HCT116 (cell line): ENCODE results near the gene CRY1. TPM values are rescaled to one million over a fixed set of nuclear protein-coding genes. Genes with fewer than 3 reads are reported as not detected.

Source experiments
- ATAC-seq: fragments of 200-7000 bp; cut with Tn5 transposase; 2 replicates; pipeline ENCODE4 v1.9.1; 2020; ENCODE audit warnings: mild to moderate bottlenecking, moderate library complexity
- BruUV-seq: library from RNA; stranded (reverse); fragments of 400-500 nt; replicated peaks from 2 replicates; lab custom pipeline; 2021; lab: Mats Ljungman, UMichigan
- CTCF ChIA-PET: fragments of 300-600 bp; sonication (Branson Sonifier 250); formaldehyde crosslinking; loops from one replicate; lab custom pipeline; 2021; ENCODE audit warnings: antibody characterized with exemption; lab: Charles Lee
- POLR2A ChIA-PET: fragments of 300-600, 350-600 bp; sonication (Branson Sonifier 250); formaldehyde crosslinking; loops from one replicate; lab custom pipeline; 2021; ENCODE audit warnings: antibody characterized with exemption; lab: Charles Lee
- RAD21 ChIA-PET, 2 experiments: fragments of 300-600 bp; sonication (Branson Sonifier 250); formaldehyde crosslinking; loops; one replicate each; lab custom pipeline; 2023; ENCODE audit warnings: low total read pairs in 2 of 2; ENCODE audit not compliant: uncharacterized antibody in 2 of 2, unreplicated experiment in 2 of 2, low non-redundant PET in 1 of 2; lab: Charles Lee
- DNase-seq: peaks from one replicate; pipeline ENCODE4 v3.0.0-alpha.2; 2010; ENCODE audit warnings: low read depth, low spot score
- H2AFZ ChIP-seq: fragments of 200-600 bp; shearing (Covaris generic), sonication (generic); 2 replicates; pipeline ENCODE4 v1.6.1; 2017; ENCODE audit warnings: low read depth, mixed run types, mixed read lengths, antibody characterized with exemption, low read length; ENCODE audit not compliant: poor library complexity, severe bottlenecking
- H3K27ac ChIP-seq: 2 replicates; pipeline ENCODE4 v1.5.1; 2012; ENCODE audit warnings: low read depth, low read length
- H3K27me3 ChIP-seq: fragments of 200-600 bp; sonication (generic); 2 replicates; pipeline ENCODE4 v1.6.1; 2016; ENCODE audit warnings: mixed run types, low read length, mixed read lengths; ENCODE audit not compliant: insufficient read depth
- H3K36me3 ChIP-seq, 2 experiments: fragments of 200-500 bp in 1 of 2; fragments of 200-600 bp in 1 of 2; sonication (Bioruptor generic) in 1 of 2; sonication (generic) in 1 of 2; 2 replicates each; pipeline versions ENCODE4 v1.5.1 to v1.6.1; 2014 to 2016; ENCODE audit warnings: low read length in 2 of 2, inconsistent platforms in 1 of 2, mixed read lengths in 1 of 2, mixed run types in 1 of 2; ENCODE audit not compliant: insufficient read depth in 2 of 2, control insufficient read depth in 1 of 2
- H3K4me1 ChIP-seq, 2 experiments: fragments of 200-600 bp in 1 of 2; sonication (generic) in 1 of 2; 2 replicates each; pipeline versions ENCODE4 v1.5.1 to v1.6.1; 2012 to 2017; ENCODE audit warnings: low read length in 2 of 2, inconsistent platforms in 1 of 2, mild to moderate bottlenecking in 1 of 2, mixed read lengths in 1 of 2, mixed run types in 1 of 2, moderate library complexity in 1 of 2; ENCODE audit not compliant: insufficient read depth in 2 of 2, control insufficient read depth in 1 of 2
- H3K4me2 ChIP-seq: fragments of 200-600 bp; sonication (generic); 2 replicates; pipeline ENCODE4 v1.6.1; 2017; ENCODE audit warnings: mixed run types, low read length, mixed read lengths
- H3K4me3 ChIP-seq, 2 experiments: fragments of 200-600 bp in 1 of 2; sonication (generic) in 1 of 2; replicated peaks in 1 of 2; 2 replicates each; pipeline ENCODE4 v1.5.1; 2011 to 2016; ENCODE audit warnings: low read length in 2 of 2, control low read depth in 1 of 2, low read depth in 1 of 2, mild to moderate bottlenecking in 1 of 2, mixed read lengths in 1 of 2, mixed run types in 1 of 2
- H3K79me2 ChIP-seq: fragments of 200-600 bp; sonication (generic); 2 replicates; pipeline ENCODE4 v1.6.1; 2017; ENCODE audit warnings: mild to moderate bottlenecking, mixed run types, low read length, moderate library complexity, mixed read lengths; ENCODE audit not compliant: insufficient read depth
- H3K9ac ChIP-seq: fragments of 200-600 bp; sonication (generic); 2 replicates; pipeline ENCODE4 v1.6.1; 2016; ENCODE audit warnings: low read length, mixed read lengths
- H3K9me2 ChIP-seq: fragments of 200-600 bp; sonication (generic), shearing (Covaris generic); 2 replicates; pipeline ENCODE4 v1.6.1; 2017; ENCODE audit warnings: mixed run types, mild to moderate bottlenecking, moderate library complexity; ENCODE audit not compliant: insufficient read depth
- H3K9me3 ChIP-seq, 2 experiments: fragments of 200-500 bp in 1 of 2; fragments of 200-600 bp in 1 of 2; sonication (Bioruptor generic) in 1 of 2; sonication (generic) in 1 of 2; 2 replicates each; pipeline ENCODE4 v1.6.1; 2014 to 2017; ENCODE audit warnings: low read length in 2 of 2, mixed read lengths in 2 of 2, inconsistent platforms in 1 of 2, low read depth in 1 of 2, mild to moderate bottlenecking in 1 of 2, mixed run types in 1 of 2, moderate library complexity in 1 of 2; ENCODE audit not compliant: control insufficient read depth in 1 of 2, insufficient read depth in 1 of 2
- H4K20me1 ChIP-seq: fragments of 200-600 bp; sonication (generic), shearing (Covaris generic); 2 replicates; pipeline ENCODE4 v1.6.1; 2017; ENCODE audit warnings: mixed run types, mild to moderate bottlenecking, moderate library complexity; ENCODE audit not compliant: insufficient read depth
- CEBPB ChIP-seq: IDR thresholded peaks from 2 replicates; pipeline ENCODE4 v1.6.1; 2012; ENCODE audit warnings: low read depth
- EGR1 ChIP-seq: IDR thresholded peaks from 2 replicates; pipeline ENCODE4 v1.6.1; 2012; ENCODE audit warnings: low read depth
- ELF1 ChIP-seq: IDR thresholded peaks from 2 replicates; pipeline ENCODE4 v1.6.1; 2012; ENCODE audit warnings: low read depth, borderline replicate concordance
- ZNF274 ChIP-seq: fragments of 200-500 bp; sonication (Bioruptor generic); IDR thresholded peaks from 2 replicates; pipeline ENCODE4 v1.6.1; 2014; ENCODE audit warnings: mild to moderate bottlenecking, low read depth, low read length, inconsistent platforms
- intact Hi-C: fragments of 100-400 bp; cut with micrococcal nuclease; formaldehyde crosslinking; loops from 2 replicates; pipeline ENCODE4 v1.10.0; 2022
- total RNA-seq: library from RNA; stranded (reverse); gene quantifications from one replicate; pipeline ENCODE4 v1.2.1, GENCODE V29; 2021; ENCODE audit not compliant: unreplicated experiment
- TF ChIP-seq, protein P1 (sequence below), 3 experiments: fragments of 200-600 bp in 1 of 3; sonication (generic) in 1 of 3; IDR thresholded peaks in 2 of 3; conservative IDR thresholded peaks in 1 of 3; 2 replicates each; pipeline ENCODE4 v1.5.1; 2012 to 2017; ENCODE audit warnings: low read depth in 2 of 3, low read length in 2 of 3, antibody characterized with exemption in 1 of 3, borderline replicate concordance in 1 of 3, control low read depth in 1 of 3, mild to moderate bottlenecking in 1 of 3, mixed read lengths in 1 of 3, mixed run types in 1 of 3, moderate library complexity in 1 of 3; ENCODE audit not compliant: insufficient read depth in 1 of 3
- TF ChIP-seq, protein P2 (sequence below): IDR thresholded peaks from 2 replicates; pipeline ENCODE4 v1.6.1; 2011; ENCODE audit warnings: mild to moderate bottlenecking, low read length, moderate library complexity; ENCODE audit not compliant: insufficient replicate concordance; ENCODE audit errors: extremely low read depth

Gene CRY1
- total RNA-seq, 1 experiment from 2014 or later: 16.3 TPM

DNA sequence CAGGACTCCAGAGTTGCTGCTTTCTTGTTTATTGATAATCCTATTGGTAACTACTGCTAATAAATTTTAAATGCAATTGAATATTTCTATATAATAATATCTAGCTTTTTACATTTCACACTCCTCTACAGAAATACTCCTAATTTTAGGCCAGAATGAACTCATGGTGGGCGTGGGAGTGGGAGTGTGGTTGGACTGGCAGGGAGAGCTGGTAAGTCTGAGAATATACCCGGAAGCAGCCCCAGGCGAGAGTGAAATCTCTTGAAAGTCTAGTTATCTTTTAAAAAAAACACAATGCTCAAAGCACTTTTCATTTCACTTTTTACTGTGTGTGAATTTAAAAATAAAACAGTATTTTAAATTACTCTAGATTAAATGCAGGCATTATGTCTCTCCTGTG is 132.9 kb downstream of the CRY1 start:
- RAD21 ChIA-PET: no interaction called here
- no TSS peak for BruUV-seq

More for the DNA sequence above, 132.9 kb downstream of the CRY1 start:
- H3K9me3 ChIP-seq: no peaks in the 10 kb centered on the region
- TF ChIP-seq ELF1 (no peak), ZNF274 (no peak), EGR1 (no peak), CEBPB (no peak)
- TF ChIP-seq, protein P1, sequence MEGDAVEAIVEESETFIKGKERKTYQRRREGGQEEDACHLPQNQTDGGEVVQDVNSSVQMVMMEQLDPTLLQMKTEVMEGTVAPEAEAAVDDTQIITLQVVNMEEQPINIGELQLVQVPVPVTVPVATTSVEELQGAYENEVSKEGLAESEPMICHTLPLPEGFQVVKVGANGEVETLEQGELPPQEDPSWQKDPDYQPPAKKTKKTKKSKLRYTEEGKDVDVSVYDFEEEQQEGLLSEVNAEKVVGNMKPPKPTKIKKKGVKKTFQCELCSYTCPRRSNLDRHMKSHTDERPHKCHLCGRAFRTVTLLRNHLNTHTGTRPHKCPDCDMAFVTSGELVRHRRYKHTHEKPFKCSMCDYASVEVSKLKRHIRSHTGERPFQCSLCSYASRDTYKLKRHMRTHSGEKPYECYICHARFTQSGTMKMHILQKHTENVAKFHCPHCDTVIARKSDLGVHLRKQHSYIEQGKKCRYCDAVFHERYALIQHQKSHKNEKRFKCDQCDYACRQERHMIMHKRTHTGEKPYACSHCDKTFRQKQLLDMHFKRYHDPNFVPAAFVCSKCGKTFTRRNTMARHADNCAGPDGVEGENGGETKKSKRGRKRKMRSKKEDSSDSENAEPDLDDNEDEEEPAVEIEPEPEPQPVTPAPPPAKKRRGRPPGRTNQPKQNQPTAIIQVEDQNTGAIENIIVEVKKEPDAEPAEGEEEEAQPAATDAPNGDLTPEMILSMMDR (IDR thresholded peaks at IDR 0.05 in 2 of 3, conservative IDR thresholded peaks at IDR 0.05 in 1 of 3; ENCODE audit: borderline replicate concordance in 1 of 3, insufficient read depth in 1 of 3, low read depth in 2 of 3, low read length in 2 of 3): no peak
- TF ChIP-seq, protein P2, sequence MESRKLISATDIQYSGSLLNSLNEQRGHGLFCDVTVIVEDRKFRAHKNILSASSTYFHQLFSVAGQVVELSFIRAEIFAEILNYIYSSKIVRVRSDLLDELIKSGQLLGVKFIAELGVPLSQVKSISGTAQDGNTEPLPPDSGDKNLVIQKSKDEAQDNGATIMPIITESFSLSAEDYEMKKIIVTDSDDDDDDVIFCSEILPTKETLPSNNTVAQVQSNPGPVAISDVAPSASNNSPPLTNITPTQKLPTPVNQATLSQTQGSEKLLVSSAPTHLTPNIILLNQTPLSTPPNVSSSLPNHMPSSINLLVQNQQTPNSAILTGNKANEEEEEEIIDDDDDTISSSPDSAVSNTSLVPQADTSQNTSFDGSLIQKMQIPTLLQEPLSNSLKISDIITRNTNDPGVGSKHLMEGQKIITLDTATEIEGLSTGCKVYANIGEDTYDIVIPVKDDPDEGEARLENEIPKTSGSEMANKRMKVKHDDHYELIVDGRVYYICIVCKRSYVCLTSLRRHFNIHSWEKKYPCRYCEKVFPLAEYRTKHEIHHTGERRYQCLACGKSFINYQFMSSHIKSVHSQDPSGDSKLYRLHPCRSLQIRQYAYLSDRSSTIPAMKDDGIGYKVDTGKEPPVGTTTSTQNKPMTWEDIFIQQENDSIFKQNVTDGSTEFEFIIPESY: no peak
- H3K36me3 ChIP-seq: no peaks in the 10 kb centered on the region
- peaks cover 35% of the 10 kb centered on the region for H3K79me2 ChIP-seq
- no peaks in the 10 kb centered on the region for H3K9me2 ChIP-seq
- H3K4me2 ChIP-seq: no peak overlapping the region
- no peak for DNase-seq
- no peak overlapping the region for H3K4me3 ChIP-seq
- peaks cover 8 to 11% of the 10 kb centered on the region in 2 experiments; a peak in 3 of 4 replicates for H3K4me1 ChIP-seq
- no peak overlapping the region for H2AFZ ChIP-seq
- intact Hi-C loops: no loop called here
- ChIA-PET CTCF (no interaction called here), POLR2A (no interaction called here)
- no peak overlapping the region for H3K9ac ChIP-seq
- no peak for ATAC-seq
- H4K20me1 ChIP-seq: no peaks in the 10 kb centered on the region
- no peak overlapping the region for H3K27ac ChIP-seq
- no peaks in the 10 kb centered on the region for H3K27me3 ChIP-seq
